ENCODE measurements around the gene WDR20.
"Not testable (repeated sequence)": the region's sequence is repeated elsewhere in the genome, so short reads cannot be mapped to it uniquely, and the experiment has no call there.

WDR20 gene

GRCh38 chr14:102241147-102241546 lies 101.5 kb downstream of the WDR20 start:
- DNase-seq = no peak

DNA sequence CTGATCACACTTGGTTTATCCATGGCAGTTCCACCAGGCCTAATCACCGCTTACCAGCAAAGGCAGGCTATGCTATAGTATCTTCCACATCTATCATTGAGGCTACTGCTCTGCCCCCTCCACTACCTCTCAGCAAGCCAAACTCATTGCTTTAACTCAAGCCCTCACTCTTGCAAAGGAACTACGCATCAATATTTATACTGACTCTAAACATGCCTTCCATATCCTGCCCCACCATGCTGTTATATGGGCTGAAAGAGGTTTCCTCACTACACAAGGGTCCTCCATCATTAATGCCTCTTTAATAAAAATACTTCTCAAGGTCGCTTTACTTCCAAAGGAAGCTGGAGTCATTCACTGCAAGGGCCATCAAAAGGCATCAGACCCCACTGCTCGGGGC lies 104.1 kb downstream of the WDR20 start:
- DNase-seq = not testable (repeated sequence)

DNA sequence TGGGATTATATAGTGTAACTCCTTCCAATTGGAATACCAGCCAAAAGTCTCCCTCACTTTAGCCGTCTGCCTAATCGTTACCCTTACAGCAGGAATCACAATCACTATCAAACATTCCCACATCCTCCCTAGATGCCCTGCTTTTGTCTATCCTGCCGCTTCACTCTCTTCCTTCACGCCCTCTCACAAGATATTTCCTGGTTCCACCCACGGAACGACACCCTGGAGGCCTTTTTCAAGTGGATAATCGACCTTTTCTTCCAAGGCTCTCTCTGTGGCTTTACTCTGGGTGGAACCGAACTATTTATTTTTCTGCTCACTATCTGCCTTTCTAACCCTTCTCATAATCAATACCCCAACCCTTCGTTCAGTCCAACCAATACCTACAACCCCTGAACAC lies 106.4 kb downstream of the WDR20 start:
- DNase-seq = no peak

DNA sequence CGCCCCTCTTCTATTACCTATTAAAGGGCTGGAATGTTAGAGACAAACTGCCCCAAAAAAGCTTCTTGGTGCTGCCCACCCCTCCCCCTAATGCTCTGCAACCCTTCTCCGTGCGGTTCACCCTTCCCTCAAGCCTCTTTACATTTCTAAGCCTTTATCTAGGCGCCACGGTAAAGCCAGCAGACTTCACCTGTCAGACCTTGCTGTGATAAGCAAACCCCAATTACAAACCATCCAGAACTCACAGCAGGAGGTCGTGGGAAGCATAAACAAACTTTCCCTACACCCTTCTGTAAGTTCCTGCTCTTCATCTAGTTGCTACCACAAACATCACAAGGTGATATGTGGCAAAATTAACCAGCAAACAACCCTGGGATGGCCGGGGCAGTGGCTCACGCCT lies 108.4 kb downstream of the WDR20 start:
- no peak for DNase-seq

DNA sequence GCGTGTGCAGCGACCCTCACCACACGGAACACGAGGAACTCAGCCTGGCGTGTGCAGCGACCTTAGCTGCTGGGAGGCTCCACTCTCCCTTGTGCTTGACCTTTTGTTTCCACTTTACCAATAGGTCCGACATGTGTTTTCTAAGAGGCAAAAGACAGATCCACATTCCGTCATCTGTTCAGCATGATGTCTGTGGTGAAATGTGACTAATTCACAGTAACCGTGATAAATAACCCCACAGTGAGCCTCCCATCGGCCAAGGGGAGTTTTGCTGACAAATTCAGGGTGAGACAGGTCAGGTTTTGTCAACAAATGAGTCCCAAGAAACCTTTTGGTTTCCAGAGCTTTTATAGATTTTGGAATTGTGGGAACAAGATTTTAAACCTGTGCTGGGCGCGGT lies 109.3 kb downstream of the WDR20 start:
- DNase-seq = no peak

- no peak for DNase-seq
These were observed 110.3 kb downstream of the WDR20 start for GRCh38 chr14:102249981-102250380.

- DNase-seq = no peak
These were observed 110.9 kb downstream of the WDR20 start for GRCh38 chr14:102250636-102251035.

- no peak for DNase-seq
These were observed 111.5 kb downstream of the WDR20 start for GRCh38 chr14:102251161-102251560.

DNA sequence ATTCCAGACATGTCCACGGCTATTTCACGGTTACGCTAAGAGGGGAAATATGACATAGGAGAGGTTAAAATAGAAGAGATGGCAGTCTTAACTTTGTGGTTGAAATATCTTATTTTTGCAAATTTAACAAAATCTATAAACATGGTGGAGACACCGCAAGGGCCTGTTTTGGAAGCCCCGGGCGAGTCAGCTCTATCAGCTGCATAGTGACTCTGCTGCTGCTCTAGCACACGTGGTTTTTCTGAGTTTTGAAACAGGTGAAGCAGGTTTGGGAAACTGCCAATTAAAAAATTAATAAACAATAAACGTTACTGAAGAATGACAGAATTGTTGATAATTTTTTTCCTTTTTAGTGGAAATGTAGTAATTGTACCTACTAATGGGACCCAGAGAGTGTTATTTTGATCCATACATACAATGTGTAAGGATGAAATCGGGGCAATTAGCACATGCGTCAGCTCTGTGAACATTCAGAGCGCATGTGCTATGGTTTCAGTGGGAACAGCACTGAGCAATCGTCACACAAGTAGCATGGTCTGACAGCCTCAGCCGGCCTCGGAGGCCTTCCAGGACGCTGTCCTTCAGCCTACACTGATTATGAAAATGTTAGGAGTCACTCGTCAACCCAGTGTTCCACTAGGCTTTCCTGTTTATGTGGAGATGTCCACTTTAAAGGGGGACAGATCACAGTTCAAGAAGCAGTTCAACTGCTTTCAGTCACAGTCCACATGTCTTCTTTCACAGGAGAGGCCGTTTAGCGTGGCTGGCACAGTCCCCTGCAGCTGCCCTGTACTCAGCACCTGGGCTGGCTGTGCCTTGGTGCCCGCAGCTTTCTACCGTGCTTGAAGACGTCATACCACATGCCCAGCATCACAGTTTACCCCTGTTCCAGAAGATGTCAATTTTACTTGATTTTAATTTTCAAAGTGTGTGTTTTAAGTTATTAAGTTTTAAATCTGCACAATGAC lies 113.4 kb downstream of the WDR20 start:
- DNase-seq = no peak

GRCh38 chr14:102255401-102256190 lies 115.9 kb downstream of the WDR20 start:
- no peak for DNase-seq

DNA sequence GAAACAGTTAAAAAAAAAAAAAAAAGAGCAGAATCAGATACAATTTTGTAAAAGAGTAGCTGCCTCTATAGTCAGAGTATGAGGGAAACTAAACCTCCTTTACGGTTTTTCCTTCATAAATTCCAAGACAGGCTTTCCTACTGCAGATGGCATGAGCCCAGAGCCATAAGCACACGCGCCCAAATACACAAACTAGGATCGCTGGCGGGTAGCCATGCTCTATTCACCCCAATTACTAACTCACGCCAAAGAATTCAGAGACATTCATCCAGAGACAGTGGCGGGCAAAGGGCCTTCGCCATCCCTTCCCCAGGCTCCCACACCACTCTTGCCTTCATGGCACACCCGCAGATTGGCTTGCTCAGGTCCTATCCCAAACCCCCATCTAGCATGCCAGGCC lies 117.0 kb downstream of the WDR20 start:
- no peak for DNase-seq

DNA sequence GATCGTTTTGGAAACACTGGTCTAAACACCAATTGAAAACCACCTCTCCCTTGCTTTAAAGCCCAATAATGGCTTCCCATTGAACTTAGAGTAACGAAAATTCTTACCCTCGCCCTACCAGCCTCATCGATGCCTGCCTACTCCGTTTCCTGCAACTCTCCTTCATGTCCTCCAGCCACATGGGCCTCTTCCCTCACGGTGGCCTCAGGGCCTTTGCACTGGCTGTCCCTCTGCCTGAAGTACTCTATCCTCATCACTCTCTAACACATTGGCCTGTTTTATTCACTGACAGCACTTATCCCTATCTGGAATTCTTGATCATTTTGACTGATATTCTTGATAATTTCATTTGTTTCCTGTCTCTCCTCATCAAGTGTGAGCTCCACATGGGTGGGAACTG lies 118.4 kb downstream of the WDR20 start:
- DNase-seq = no peak

Measured in suppressor macrophage treated with lipopolysaccharide for 4 hours (primary cell).